Neural cell (in vitro differentiated cells): Measurements from ENCODE around the gene EIF4G3. TPM values are rescaled to one million over a fixed set of nuclear protein-coding genes. Genes with fewer than 3 reads are reported as not detected.

Source experiments
- H2AFZ ChIP-seq: fragments of 200-600, 300-800 bp; sonication (generic), shearing (Covaris generic); 2 replicates; pipeline ENCODE4 v1.6.0; 2014; ENCODE audit warnings: low read depth, mild to moderate bottlenecking, antibody characterized with exemption, low read length, moderate library complexity
- H3F3A ChIP-seq: fragments of 200-600 bp; shearing (Covaris generic); 2 replicates; pipeline ENCODE4 v1.6.1; 2016; ENCODE audit warnings: mild to moderate bottlenecking, moderate library complexity, mixed read lengths, antibody characterized with exemption, low read length; ENCODE audit not compliant: insufficient read depth, poor library complexity, severe bottlenecking
- H3K27ac ChIP-seq: fragments of 200-600, 300-800 bp; sonication (generic), shearing (Covaris generic); 2 replicates; pipeline ENCODE4 v1.5.1; 2014; ENCODE audit warnings: mild to moderate bottlenecking, low read length, moderate library complexity
- H3K27me3 ChIP-seq: fragments of 300-800, 200-600 bp; sonication (generic), shearing (Covaris generic); 2 replicates; pipeline ENCODE4 v1.6.0; 2014; ENCODE audit warnings: mild to moderate bottlenecking, low read depth, low read length, moderate library complexity; ENCODE audit not compliant: insufficient read depth
- H3K36me3 ChIP-seq: fragments of 300-800, 200-600 bp; sonication (generic), shearing (Covaris generic); 2 replicates; pipeline ENCODE4 v1.5.1; 2014; ENCODE audit warnings: mild to moderate bottlenecking, antibody characterized with exemption, low read length, moderate library complexity; ENCODE audit not compliant: insufficient read depth
- H3K4me2 ChIP-seq: fragments of 300-800, 200-600 bp; sonication (generic), shearing (Covaris generic); 2 replicates; pipeline ENCODE4 v1.6.0; 2014; ENCODE audit warnings: mild to moderate bottlenecking, low read length
- H3K4me3 ChIP-seq: fragments of 300-800, 200-600 bp; sonication (generic), shearing (Covaris generic); 2 replicates; pipeline ENCODE4 v1.5.1; 2014; ENCODE audit warnings: mild to moderate bottlenecking, low read length, moderate library complexity
- H3K79me2 ChIP-seq: fragments of 200-600 bp; shearing (Covaris generic); replicated peaks from 2 replicates; pipeline ENCODE4 v1.6.0; 2014; ENCODE audit warnings: mild to moderate bottlenecking, low read length, moderate library complexity; ENCODE audit not compliant: insufficient read depth
- H3K9ac ChIP-seq: fragments of 300-800, 200-600 bp; sonication (generic), shearing (Covaris generic); 2 replicates; pipeline ENCODE4 v1.6.1; 2016; ENCODE audit warnings: mild to moderate bottlenecking, low read length, mixed read lengths
- H3K9me2 ChIP-seq: fragments of 200-600 bp; shearing (Covaris generic); 2 replicates; pipeline ENCODE4 v1.6.1; 2016; ENCODE audit warnings: mild to moderate bottlenecking, low read length, mixed read lengths; ENCODE audit not compliant: insufficient read depth
- H3K9me3 ChIP-seq: fragments of 200-600, 300-800 bp; sonication (generic), shearing (Covaris generic); 2 replicates; pipeline ENCODE4 v1.6.1; 2016; ENCODE audit warnings: mild to moderate bottlenecking, mixed run types, low read length, moderate library complexity, mixed read lengths
- H4K20me1 ChIP-seq: fragments of 200-600 bp; shearing (Covaris generic); 2 replicates; pipeline ENCODE4 v1.6.1; 2016; ENCODE audit warnings: mild to moderate bottlenecking, mixed run types; ENCODE audit not compliant: insufficient read depth
- EP300 ChIP-seq: fragments of 450-650 bp; conservative IDR thresholded peaks from 2 replicates; pipeline ENCODE4 v1.6.1; 2014; ENCODE audit warnings: antibody characterized with exemption, mild to moderate bottlenecking, moderate library complexity; ENCODE audit not compliant: poor library complexity, severe bottlenecking
- EZH2 ChIP-seq: fragments of 200-600, 300-800 bp; shearing (Covaris generic), sonication (generic); IDR thresholded peaks from 2 replicates; pipeline ENCODE4 v1.6.1; 2014; ENCODE audit warnings: antibody characterized with exemption, low read length, borderline replicate concordance, mild to moderate bottlenecking; ENCODE audit not compliant: insufficient read depth, poor library complexity, severe bottlenecking
- MXI1 ChIP-seq: fragments of 450-650 bp; conservative IDR thresholded peaks from 2 replicates; pipeline ENCODE4 v1.6.1; 2014; ENCODE audit warnings: antibody characterized with exemption, mild to moderate bottlenecking; ENCODE audit not compliant: poor library complexity, severe bottlenecking
- POLR2AphosphoS5 ChIP-seq: IDR thresholded peaks from 2 replicates; pipeline ENCODE4 v1.6.1; 2012
- RAD21 ChIP-seq: fragments of 450-650 bp; conservative IDR thresholded peaks from 2 replicates; pipeline ENCODE4 v1.6.1; 2014; ENCODE audit warnings: antibody characterized with exemption, mild to moderate bottlenecking, moderate library complexity
- SMC3 ChIP-seq: fragments of 450-650 bp; conservative IDR thresholded peaks from 2 replicates; pipeline ENCODE4 v1.6.1; 2014; ENCODE audit warnings: antibody characterized with exemption, mild to moderate bottlenecking, moderate library complexity; ENCODE audit not compliant: poor library complexity
- TAF1 ChIP-seq: IDR thresholded peaks from 2 replicates; pipeline ENCODE4 v1.6.1; 2012; ENCODE audit warnings: low read depth
- polyA plus RNA-seq: library from polyadenylated mRNA; depleted of rRNA; stranded (reverse); fragments of >200 nt; gene quantifications from 2 replicates; pipeline ENCODE4 v1.2.3, GENCODE V29; 2014
- TF ChIP-seq, protein P1 (sequence below): IDR thresholded peaks from 2 replicates; pipeline ENCODE4 v1.6.1; 2012; ENCODE audit warnings: borderline replicate concordance
- TF ChIP-seq, protein P2 (sequence below): fragments of 450-650 bp; IDR thresholded peaks from 2 replicates; pipeline ENCODE4 v1.5.1; 2014; ENCODE audit warnings: antibody characterized with exemption, mild to moderate bottlenecking, moderate library complexity; ENCODE audit not compliant: poor library complexity, severe bottlenecking

EIF4G3 gene
- polyA plus RNA-seq, 1 donor from 2014 or later: 56.9 TPM

DNA sequence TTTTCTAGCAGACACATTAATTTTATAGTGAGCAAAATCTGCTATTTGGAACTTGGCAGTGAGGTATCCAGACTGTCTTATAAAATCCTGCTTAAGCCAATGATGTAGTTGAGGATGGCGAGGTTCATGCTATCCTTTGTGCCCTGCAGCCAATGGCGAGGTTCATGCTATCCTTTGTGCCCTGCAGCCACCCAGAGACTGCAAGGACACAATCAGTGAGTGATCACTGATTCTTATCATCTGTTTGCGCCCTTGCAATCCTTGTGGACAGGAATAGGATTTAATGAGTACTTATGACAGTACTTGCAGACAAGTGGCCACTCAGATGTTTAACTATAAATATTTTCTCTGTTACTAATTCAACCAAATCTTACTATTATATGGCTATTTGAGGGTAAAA is 112.6 kb downstream of the EIF4G3 start:
- Histone ChIP-seq H3K27ac (no peak overlapping the region), H4K20me1 (no peaks in the 10 kb centered on the region), H2AFZ (no peak overlapping the region), H3K9me3 (no peaks in the 10 kb centered on the region), H3K79me2 (peaks cover 4% of the 10 kb centered on the region), H3K9ac (no peak overlapping the region), H3K9me2 (no peaks in the 10 kb centered on the region), H3K4me3 (no peak overlapping the region), H3F3A (no peaks in the 10 kb centered on the region), H3K4me2 (no peak overlapping the region), H3K36me3 (no peaks in the 10 kb centered on the region), H3K27me3 (no peaks in the 10 kb centered on the region)
- no peak for TF ChIP-seq RAD21
- TF ChIP-seq POLR2AphosphoS5: no peak
- no peak for TF ChIP-seq SMC3
- TF ChIP-seq MXI1: no peak
- TF ChIP-seq EZH2: no peak
- TF ChIP-seq, protein P1, sequence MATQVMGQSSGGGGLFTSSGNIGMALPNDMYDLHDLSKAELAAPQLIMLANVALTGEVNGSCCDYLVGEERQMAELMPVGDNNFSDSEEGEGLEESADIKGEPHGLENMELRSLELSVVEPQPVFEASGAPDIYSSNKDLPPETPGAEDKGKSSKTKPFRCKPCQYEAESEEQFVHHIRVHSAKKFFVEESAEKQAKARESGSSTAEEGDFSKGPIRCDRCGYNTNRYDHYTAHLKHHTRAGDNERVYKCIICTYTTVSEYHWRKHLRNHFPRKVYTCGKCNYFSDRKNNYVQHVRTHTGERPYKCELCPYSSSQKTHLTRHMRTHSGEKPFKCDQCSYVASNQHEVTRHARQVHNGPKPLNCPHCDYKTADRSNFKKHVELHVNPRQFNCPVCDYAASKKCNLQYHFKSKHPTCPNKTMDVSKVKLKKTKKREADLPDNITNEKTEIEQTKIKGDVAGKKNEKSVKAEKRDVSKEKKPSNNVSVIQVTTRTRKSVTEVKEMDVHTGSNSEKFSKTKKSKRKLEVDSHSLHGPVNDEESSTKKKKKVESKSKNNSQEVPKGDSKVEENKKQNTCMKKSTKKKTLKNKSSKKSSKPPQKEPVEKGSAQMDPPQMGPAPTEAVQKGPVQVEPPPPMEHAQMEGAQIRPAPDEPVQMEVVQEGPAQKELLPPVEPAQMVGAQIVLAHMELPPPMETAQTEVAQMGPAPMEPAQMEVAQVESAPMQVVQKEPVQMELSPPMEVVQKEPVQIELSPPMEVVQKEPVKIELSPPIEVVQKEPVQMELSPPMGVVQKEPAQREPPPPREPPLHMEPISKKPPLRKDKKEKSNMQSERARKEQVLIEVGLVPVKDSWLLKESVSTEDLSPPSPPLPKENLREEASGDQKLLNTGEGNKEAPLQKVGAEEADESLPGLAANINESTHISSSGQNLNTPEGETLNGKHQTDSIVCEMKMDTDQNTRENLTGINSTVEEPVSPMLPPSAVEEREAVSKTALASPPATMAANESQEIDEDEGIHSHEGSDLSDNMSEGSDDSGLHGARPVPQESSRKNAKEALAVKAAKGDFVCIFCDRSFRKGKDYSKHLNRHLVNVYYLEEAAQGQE: no peak
- no peak for TF ChIP-seq EP300
- TF ChIP-seq TAF1: no peak
- TF ChIP-seq, protein P2, sequence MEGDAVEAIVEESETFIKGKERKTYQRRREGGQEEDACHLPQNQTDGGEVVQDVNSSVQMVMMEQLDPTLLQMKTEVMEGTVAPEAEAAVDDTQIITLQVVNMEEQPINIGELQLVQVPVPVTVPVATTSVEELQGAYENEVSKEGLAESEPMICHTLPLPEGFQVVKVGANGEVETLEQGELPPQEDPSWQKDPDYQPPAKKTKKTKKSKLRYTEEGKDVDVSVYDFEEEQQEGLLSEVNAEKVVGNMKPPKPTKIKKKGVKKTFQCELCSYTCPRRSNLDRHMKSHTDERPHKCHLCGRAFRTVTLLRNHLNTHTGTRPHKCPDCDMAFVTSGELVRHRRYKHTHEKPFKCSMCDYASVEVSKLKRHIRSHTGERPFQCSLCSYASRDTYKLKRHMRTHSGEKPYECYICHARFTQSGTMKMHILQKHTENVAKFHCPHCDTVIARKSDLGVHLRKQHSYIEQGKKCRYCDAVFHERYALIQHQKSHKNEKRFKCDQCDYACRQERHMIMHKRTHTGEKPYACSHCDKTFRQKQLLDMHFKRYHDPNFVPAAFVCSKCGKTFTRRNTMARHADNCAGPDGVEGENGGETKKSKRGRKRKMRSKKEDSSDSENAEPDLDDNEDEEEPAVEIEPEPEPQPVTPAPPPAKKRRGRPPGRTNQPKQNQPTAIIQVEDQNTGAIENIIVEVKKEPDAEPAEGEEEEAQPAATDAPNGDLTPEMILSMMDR: no peak

DNA sequence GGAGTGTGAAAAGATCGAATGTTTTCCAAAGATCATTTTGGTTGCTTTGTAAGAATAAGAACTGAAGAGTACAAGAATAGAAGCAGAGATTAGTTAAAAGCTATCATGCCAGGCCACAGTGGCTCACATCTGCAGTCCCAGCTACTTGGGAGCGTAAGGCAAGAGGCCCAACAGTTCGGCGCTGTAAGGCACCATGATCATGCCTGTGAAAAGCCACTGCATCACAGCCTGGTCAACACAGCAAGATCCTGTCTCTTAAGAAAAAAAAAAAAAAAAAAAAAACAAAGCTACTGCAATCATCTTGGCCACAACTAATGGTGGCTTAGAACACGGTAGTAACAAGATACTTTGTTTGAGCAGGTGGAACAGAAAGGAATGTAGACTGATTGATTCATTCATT is 116.2 kb downstream of the EIF4G3 start:
- H3K27me3 ChIP-seq: no peaks in the 10 kb centered on the region
- H4K20me1 ChIP-seq: no peaks in the 10 kb centered on the region
- no peak overlapping the region for H2AFZ ChIP-seq
- H3K9me2 ChIP-seq: no peaks in the 10 kb centered on the region
- H3K4me2 ChIP-seq: no peak overlapping the region
- TF ChIP-seq EZH2 (no peak), RAD21 (no peak), POLR2AphosphoS5 (no peak), EP300 (no peak), TAF1 (no peak), MXI1 (no peak), SMC3 (no peak)
- TF ChIP-seq, protein P2: no peak
- TF ChIP-seq, protein P1: no peak
- H3K4me3 ChIP-seq: no peak overlapping the region
- H3K79me2 ChIP-seq: peaks cover 8% of the 10 kb centered on the region
- no peak overlapping the region for H3K9ac ChIP-seq
- H3K36me3 ChIP-seq: no peaks in the 10 kb centered on the region
- peaks cover 6% of the 10 kb centered on the region for H3F3A ChIP-seq
- no peak overlapping the region for H3K27ac ChIP-seq
- no peaks in the 10 kb centered on the region for H3K9me3 ChIP-seq
